MCF 10A (cell line): ENCODE data around the gene MDM1. TPM values are rescaled to one million over a fixed set of nuclear protein-coding genes. Genes with fewer than 3 reads are reported as not detected.

Source experiments
- BruUV-seq: library from RNA; stranded (reverse); fragments of 400-500 nt; replicated peaks from 2 replicates; lab custom pipeline; 2021; lab: Mats Ljungman, UMichigan
- CTCF ChIA-PET: fragments of 300-600 bp; sonication (Branson Sonifier 250); formaldehyde crosslinking; extraction: SDS; loops from one replicate; lab custom pipeline; 2021; ENCODE audit warnings: antibody characterized with exemption, inconsistent platforms; lab: Yijun Ruan, JAX
- POLR2A ChIA-PET: fragments of 300-600, 350-650 bp; sonication (Branson Sonifier 250); formaldehyde crosslinking; extraction: SDS; loops from one replicate; lab custom pipeline; 2020; ENCODE audit warnings: antibody characterized with exemption, inconsistent platforms; lab: Yijun Ruan, JAX
- DNase-seq: peaks from one replicate; pipeline ENCODE4 v3.0.0-alpha.2; 2018; ENCODE audit not compliant: unreplicated experiment
- H3K27ac Mint-ChIP-seq: one replicate; pipeline ENCODE4 v1.8.0; 2022; ENCODE audit warnings: mild to moderate bottlenecking, low read depth, mixed read lengths; ENCODE audit not compliant: unreplicated experiment
- H3K27me3 Mint-ChIP-seq: one replicate; pipeline ENCODE4 v1.8.0; 2022; ENCODE audit warnings: mixed read lengths; ENCODE audit not compliant: insufficient read depth, unreplicated experiment
- H3K36me3 Mint-ChIP-seq: one replicate; pipeline ENCODE4 v1.8.0; 2022; ENCODE audit warnings: mild to moderate bottlenecking, moderate library complexity, mixed read lengths; ENCODE audit not compliant: insufficient read depth, unreplicated experiment
- H3K4me1 Mint-ChIP-seq: one replicate; pipeline ENCODE4 v1.8.0; 2022; ENCODE audit warnings: mixed read lengths; ENCODE audit not compliant: insufficient read depth, unreplicated experiment
- H3K4me3 Mint-ChIP-seq: one replicate; pipeline ENCODE4 v1.8.0; 2022; ENCODE audit warnings: mild to moderate bottlenecking, moderate library complexity, mixed read lengths; ENCODE audit not compliant: unreplicated experiment
- H3K9me3 Mint-ChIP-seq: one replicate; pipeline ENCODE4 v1.8.0; 2022; ENCODE audit warnings: mixed read lengths; ENCODE audit not compliant: unreplicated experiment
- intact Hi-C: fragments of 100-400 bp; cut with micrococcal nuclease; formaldehyde crosslinking; loops from 2 replicates; pipeline ENCODE4 v1.14.1; 2022
- total RNA-seq: library from RNA; stranded (reverse); gene quantifications from 2 replicates; pipeline ENCODE4 v1.2.3, GENCODE V29; 2022
- TF ChIP-seq, protein P1 (sequence below): fragments of 200-600 bp; IDR thresholded peaks from one replicate; pipeline ENCODE4 v1.8.0; 2022; ENCODE audit warnings: antibody characterized with exemption, mild to moderate bottlenecking; ENCODE audit not compliant: unreplicated experiment

MDM1 gene
- total RNA-seq, 1 experiment from 2014 or later, result 11.8 TPM

DNA sequence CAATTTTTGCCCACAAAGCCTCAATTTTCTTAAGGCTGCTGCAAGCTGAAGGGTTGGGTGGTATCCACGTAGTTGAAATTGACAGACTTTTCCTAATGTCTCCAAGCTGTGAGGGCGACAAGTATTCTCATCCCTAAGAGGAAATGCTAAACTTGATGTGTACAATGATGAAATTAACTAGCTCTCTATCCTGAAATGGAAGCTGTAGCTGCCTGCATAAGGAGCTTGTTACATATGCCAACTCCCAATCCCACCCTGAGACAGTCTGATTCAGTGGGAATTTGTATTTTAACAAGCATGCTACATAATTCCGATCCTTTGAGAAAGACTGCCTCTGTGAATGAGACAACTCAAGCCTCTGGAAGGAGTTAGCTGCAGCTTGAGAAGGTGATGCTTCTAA is 45.7 kb upstream of the MDM1 start:
- no peak overlapping the region for H3K27ac Mint-ChIP-seq
- no peak overlapping the region for H3K4me3 Mint-ChIP-seq
- H3K36me3 Mint-ChIP-seq, result no peaks in the 10 kb centered on the region
- TF ChIP-seq, protein P1, sequence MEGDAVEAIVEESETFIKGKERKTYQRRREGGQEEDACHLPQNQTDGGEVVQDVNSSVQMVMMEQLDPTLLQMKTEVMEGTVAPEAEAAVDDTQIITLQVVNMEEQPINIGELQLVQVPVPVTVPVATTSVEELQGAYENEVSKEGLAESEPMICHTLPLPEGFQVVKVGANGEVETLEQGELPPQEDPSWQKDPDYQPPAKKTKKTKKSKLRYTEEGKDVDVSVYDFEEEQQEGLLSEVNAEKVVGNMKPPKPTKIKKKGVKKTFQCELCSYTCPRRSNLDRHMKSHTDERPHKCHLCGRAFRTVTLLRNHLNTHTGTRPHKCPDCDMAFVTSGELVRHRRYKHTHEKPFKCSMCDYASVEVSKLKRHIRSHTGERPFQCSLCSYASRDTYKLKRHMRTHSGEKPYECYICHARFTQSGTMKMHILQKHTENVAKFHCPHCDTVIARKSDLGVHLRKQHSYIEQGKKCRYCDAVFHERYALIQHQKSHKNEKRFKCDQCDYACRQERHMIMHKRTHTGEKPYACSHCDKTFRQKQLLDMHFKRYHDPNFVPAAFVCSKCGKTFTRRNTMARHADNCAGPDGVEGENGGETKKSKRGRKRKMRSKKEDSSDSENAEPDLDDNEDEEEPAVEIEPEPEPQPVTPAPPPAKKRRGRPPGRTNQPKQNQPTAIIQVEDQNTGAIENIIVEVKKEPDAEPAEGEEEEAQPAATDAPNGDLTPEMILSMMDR, result no peak
- no peak for DNase-seq
- intact Hi-C loops, result no loop called here
- no TSS peak for BruUV-seq
- CTCF ChIA-PET, result interaction anchor here (0.6 to 0.9 kb wide), 2 partner anchors 22 to 743 kb away, joined by 3 read pairs; no protein-coding TSS in a partner anchor
- H3K4me1 Mint-ChIP-seq, result peaks cover 6% of the 10 kb centered on the region
- POLR2A ChIA-PET, result no interaction called here
- H3K27me3 Mint-ChIP-seq, result no peaks in the 10 kb centered on the region
- H3K9me3 Mint-ChIP-seq, result no peaks in the 10 kb centered on the region

- no peaks in the 10 kb centered on the region for H3K9me3 Mint-ChIP-seq
- ChIA-PET CTCF (interaction anchor here (0.6 kb wide), 1 partner anchor 324 kb away, joined by 3 read pairs; no protein-coding TSS in a partner anchor), POLR2A (interaction anchor here (1.5 kb wide), 1 partner anchor 14 kb away, joined by 4 read pairs; no protein-coding TSS in a partner anchor)
- H3K27me3 Mint-ChIP-seq, result no peaks in the 10 kb centered on the region
- no peak overlapping the region for H3K27ac Mint-ChIP-seq
- intact Hi-C loops, result no loop called here
- no peak for DNase-seq
- peaks cover 6% of the 10 kb centered on the region for H3K4me1 Mint-ChIP-seq
- TF ChIP-seq, protein P1, result no peak
- no peaks in the 10 kb centered on the region for H3K36me3 Mint-ChIP-seq
- H3K4me3 Mint-ChIP-seq, result no peak overlapping the region
- BruUV-seq, result no TSS peak
Observed at GRCh38 chr12:68376901-68377300, 44.7 kb upstream of the MDM1 start.

DNA sequence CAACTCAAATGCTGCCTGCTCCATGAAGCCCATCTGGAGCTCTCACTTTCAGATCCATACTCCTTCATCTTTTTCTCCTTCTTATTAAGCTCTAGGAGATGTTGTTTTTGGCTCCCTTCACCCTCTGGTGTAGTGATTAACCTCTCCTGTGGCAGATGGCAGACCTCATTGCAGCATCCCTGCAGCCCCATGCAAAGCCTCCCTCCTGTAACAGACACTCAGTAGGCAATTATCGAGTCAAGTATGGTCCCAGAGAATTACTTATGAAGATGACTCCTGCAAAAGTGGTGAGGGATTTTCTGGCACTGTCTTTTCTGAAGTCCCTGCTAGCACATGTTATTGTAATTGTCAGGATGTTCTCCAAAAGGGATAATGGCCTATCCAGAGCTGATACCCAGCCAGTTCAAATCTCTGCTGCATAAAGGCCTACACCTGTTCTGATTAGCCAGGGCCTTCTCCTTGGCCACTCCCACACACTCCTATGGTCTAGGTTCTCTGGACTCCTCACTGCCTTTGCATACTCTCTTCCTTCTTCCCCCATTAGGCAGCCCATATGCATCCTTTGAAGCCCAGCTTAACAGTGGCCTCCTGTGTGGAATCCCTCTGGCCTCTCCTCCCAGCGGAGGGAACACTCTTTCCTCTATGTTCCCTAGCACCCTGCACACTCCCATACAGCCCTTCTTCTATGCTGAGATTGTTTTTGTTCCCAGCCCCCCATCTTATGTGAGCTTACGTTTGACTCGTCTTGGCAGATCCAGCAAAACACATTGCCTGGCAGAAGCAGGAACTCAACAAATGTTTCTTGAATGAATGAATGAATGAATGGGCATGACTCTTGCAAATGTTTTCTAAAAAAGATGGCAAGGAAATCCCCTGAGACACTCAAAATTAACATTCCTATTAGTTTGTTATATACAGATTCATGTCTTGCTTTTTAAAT is 43.9 kb upstream of the MDM1 start:
- peak; percentile 16 for DNase-seq
- Mint-ChIP-seq H3K36me3 (no peaks in the 10 kb centered on the region), H3K4me1 (peaks cover 6% of the 10 kb centered on the region), H3K27ac (no peak overlapping the region), H3K9me3 (no peaks in the 10 kb centered on the region), H3K27me3 (no peaks in the 10 kb centered on the region), H3K4me3 (no peak overlapping the region)
- ChIA-PET CTCF (interaction anchor here (0.6 kb wide), 2 partner anchors 16 to 323 kb away, joined by 3 to 5 read pairs; no protein-coding TSS in a partner anchor), POLR2A (interaction anchor here (1.5 kb wide), 1 partner anchor 13 kb away, joined by 4 read pairs; no protein-coding TSS in a partner anchor)
- TF ChIP-seq, protein P1, result no peak
- intact Hi-C loops, result no loop called here
- BruUV-seq, result no TSS peak
